Neural progenitor cell (in vitro differentiated cells): ENCODE results near the gene DCAF8. TPM values are rescaled to one million over a fixed set of nuclear protein-coding genes. Genes with fewer than 3 reads are reported as not detected.

Experiments
- DNase-seq: peaks from one replicate; pipeline ENCODE4 v3.0.0-alpha.2; 2016; ENCODE audit warnings: low spot score
- H2AFZ ChIP-seq: fragments of 200-600 bp; sonication (generic); replicated peaks from 2 replicates; pipeline ENCODE4 v1.6.1; 2016; ENCODE audit warnings: antibody characterized with exemption
- H3F3A ChIP-seq: fragments of 200-600 bp; sonication (generic); 2 replicates; pipeline ENCODE4 v1.6.1; 2016; ENCODE audit warnings: antibody characterized with exemption, low read depth
- H3K27ac ChIP-seq: fragments of 200-600 bp; sonication (generic); 2 replicates; pipeline ENCODE4 v1.5.1; 2016; ENCODE audit warnings: mild to moderate bottlenecking
- H3K27me3 ChIP-seq: fragments of 200-600 bp; sonication (generic); 2 replicates; pipeline ENCODE4 v1.6.1; 2016; ENCODE audit warnings: mild to moderate bottlenecking, moderate library complexity
- H3K36me3 ChIP-seq: fragments of 200-600 bp; sonication (generic); 2 replicates; pipeline ENCODE4 v1.5.1; 2016
- H3K4me1 ChIP-seq: fragments of 200-600 bp; sonication (generic); 2 replicates; pipeline ENCODE4 v1.6.1; 2016; ENCODE audit warnings: mixed run types
- H3K4me2 ChIP-seq: fragments of 200-600 bp; sonication (generic); 2 replicates; pipeline ENCODE4 v1.6.1; 2016
- H3K4me3 ChIP-seq: fragments of 200-600 bp; sonication (generic); 2 replicates; pipeline ENCODE4 v1.5.1; 2016
- H3K79me2 ChIP-seq: fragments of 200-600 bp; sonication (generic); 2 replicates; pipeline ENCODE4 v1.6.1; 2016; ENCODE audit warnings: low read depth
- H3K9ac ChIP-seq: fragments of 200-600 bp; sonication (generic); 2 replicates; pipeline ENCODE4 v1.6.1; 2016
- H3K9me3 ChIP-seq: fragments of 200-600 bp; sonication (generic); 2 replicates; pipeline ENCODE4 v1.5.1; 2016; ENCODE audit warnings: low read depth
- H4K20me1 ChIP-seq: fragments of 200-600 bp; sonication (generic); 2 replicates; pipeline ENCODE4 v1.6.1; 2016; ENCODE audit warnings: low read depth
- H3K27ac Mint-ChIP-seq: 3 replicates; pipeline ENCODE4 v1.8.0; 2021; ENCODE audit warnings: mixed read lengths
- H3K27me3 Mint-ChIP-seq: 2 replicates; pipeline ENCODE4 v1.8.0; 2022; ENCODE audit warnings: low read depth, mild to moderate bottlenecking, inconsistent platforms, moderate library complexity, mixed read lengths; ENCODE audit not compliant: insufficient read depth
- H3K36me3 Mint-ChIP-seq: 3 replicates; pipeline ENCODE4 v1.8.0; 2021; ENCODE audit warnings: mixed read lengths
- H3K4me1 Mint-ChIP-seq: 3 replicates; pipeline ENCODE4 v1.8.0; 2021; ENCODE audit warnings: mixed read lengths
- H3K4me3 Mint-ChIP-seq: 3 replicates; pipeline ENCODE4 v1.8.0; 2021; ENCODE audit warnings: mild to moderate bottlenecking, moderate library complexity, mixed read lengths
- H3K9me3 Mint-ChIP-seq: 3 replicates; pipeline ENCODE4 v1.8.0; 2020; ENCODE audit warnings: mixed read lengths
- CTCF ChIP-seq: fragments of 200-600 bp; sonication (generic); IDR thresholded peaks from 2 replicates; pipeline ENCODE4 v1.5.1; 2017; ENCODE audit warnings: antibody characterized with exemption, mild to moderate bottlenecking
- EZH2 ChIP-seq: fragments of 200-600 bp; sonication (generic); IDR thresholded peaks from 2 replicates; pipeline ENCODE4 v1.6.1; 2017; ENCODE audit warnings: antibody characterized with exemption, mild to moderate bottlenecking, moderate library complexity
- EZH2phosphoT487 ChIP-seq: fragments of 200-600 bp; sonication (generic); IDR thresholded peaks from 2 replicates; pipeline ENCODE4 v1.6.1; 2017; ENCODE audit warnings: antibody characterized with exemption
- total RNA-seq: library from RNA; depleted of rRNA; stranded (reverse); fragments of >200 nt; gene quantifications from 2 replicates; pipeline ENCODE4 v1.2.3, GENCODE V29; 2015; ENCODE audit warnings: low replicate concordance

Gene DCAF8
- total RNA-seq, 1 donor from 2014 or later: 105 TPM

GRCh38 chr1:160227561-160227960 is 34.8 kb downstream of the DCAF8 start:
- Histone ChIP-seq H3F3A (peaks cover under 1% of the 10 kb centered on the region), H3K4me3 (no peak overlapping the region), H4K20me1 (no peaks in the 10 kb centered on the region), H3K27me3 (no peaks in the 10 kb centered on the region), H2AFZ (no peak overlapping the region), H3K9me3 (no peaks in the 10 kb centered on the region), H3K4me2 (no peak overlapping the region), H3K4me1 (no peaks in the 10 kb centered on the region), H3K36me3 (peaks cover 18% of the 10 kb centered on the region), H3K27ac (no peak overlapping the region), H3K79me2 (no peaks in the 10 kb centered on the region), H3K9ac (no peak overlapping the region)
- H3K36me3 Mint-ChIP-seq: peaks cover 32% of the 10 kb centered on the region
- no peaks in the 10 kb centered on the region for H3K27me3 Mint-ChIP-seq
- TF ChIP-seq EZH2phosphoT487 (no peak), CTCF (no peak), EZH2 (no peak)
- no peaks in the 10 kb centered on the region for H3K9me3 Mint-ChIP-seq
- H3K4me1 Mint-ChIP-seq: no peaks in the 10 kb centered on the region
- H3K4me3 Mint-ChIP-seq: no peak overlapping the region
- no peak for DNase-seq
- H3K27ac Mint-ChIP-seq: no peak overlapping the region

- Histone ChIP-seq H3K9ac (no peak overlapping the region), H3K36me3 (peaks cover 18% of the 10 kb centered on the region), H3K4me1 (no peaks in the 10 kb centered on the region), H3K4me2 (no peak overlapping the region), H3K27me3 (no peaks in the 10 kb centered on the region), H2AFZ (no peak overlapping the region), H3F3A (peaks cover 4% of the 10 kb centered on the region), H3K4me3 (no peak overlapping the region), H3K27ac (no peak overlapping the region), H4K20me1 (no peaks in the 10 kb centered on the region), H3K9me3 (no peaks in the 10 kb centered on the region), H3K79me2 (no peaks in the 10 kb centered on the region)
- DNase-seq: no peak
- Mint-ChIP-seq H3K9me3 (no peaks in the 10 kb centered on the region), H3K36me3 (peaks cover 37% of the 10 kb centered on the region), H3K4me1 (no peaks in the 10 kb centered on the region), H3K27ac (no peak overlapping the region), H3K4me3 (no peak overlapping the region), H3K27me3 (no peaks in the 10 kb centered on the region)
- TF ChIP-seq EZH2 (no peak), CTCF (no peak), EZH2phosphoT487 (no peak)
Observed at GRCh38 chr1:160227034-160227433, 35.3 kb downstream of the DCAF8 start.

GRCh38 chr1:160226623-160227022 is 35.7 kb downstream of the DCAF8 start:
- no peak for TF ChIP-seq CTCF
- TF ChIP-seq EZH2: no peak
- no peak for TF ChIP-seq EZH2phosphoT487
- no peaks in the 10 kb centered on the region for H3K9me3 Mint-ChIP-seq
- H2AFZ ChIP-seq: no peak overlapping the region
- no peak overlapping the region for H3K4me3 Mint-ChIP-seq
- DNase-seq: no peak
- no peaks in the 10 kb centered on the region for H3K4me1 Mint-ChIP-seq
- H3K79me2 ChIP-seq: no peaks in the 10 kb centered on the region
- peaks cover 41% of the 10 kb centered on the region for H3K36me3 Mint-ChIP-seq
- no peak overlapping the region for H3K9ac ChIP-seq
- no peaks in the 10 kb centered on the region for H3K27me3 Mint-ChIP-seq
- H4K20me1 ChIP-seq: no peaks in the 10 kb centered on the region
- H3K27ac Mint-ChIP-seq: no peak overlapping the region
- no peaks in the 10 kb centered on the region for H3K4me1 ChIP-seq
- H3K27ac ChIP-seq: no peak overlapping the region
- H3K36me3 ChIP-seq: peaks cover 18% of the 10 kb centered on the region
- no peaks in the 10 kb centered on the region for H3K9me3 ChIP-seq
- H3K27me3 ChIP-seq: no peaks in the 10 kb centered on the region
- H3F3A ChIP-seq: peaks cover 4% of the 10 kb centered on the region
- H3K4me3 ChIP-seq: no peak overlapping the region
- no peak overlapping the region for H3K4me2 ChIP-seq

GRCh38 chr1:160225345-160225744 is 37.0 kb downstream of the DCAF8 start:
- Histone ChIP-seq H3K4me1 (peaks cover 6% of the 10 kb centered on the region), H3K79me2 (no peaks in the 10 kb centered on the region), H3F3A (peaks cover 15% of the 10 kb centered on the region), H3K9me3 (no peaks in the 10 kb centered on the region), H2AFZ (no peak overlapping the region), H3K27ac (no peak overlapping the region), H3K4me3 (no peak overlapping the region), H3K9ac (no peak overlapping the region), H3K27me3 (no peaks in the 10 kb centered on the region), H4K20me1 (peaks cover 7% of the 10 kb centered on the region), H3K4me2 (no peak overlapping the region), H3K36me3 (peaks cover 8% of the 10 kb centered on the region)
- no peak overlapping the region for H3K27ac Mint-ChIP-seq
- no peak for DNase-seq
- peaks cover 6% of the 10 kb centered on the region for H3K4me1 Mint-ChIP-seq
- TF ChIP-seq CTCF (no peak), EZH2 (no peak), EZH2phosphoT487 (no peak)
- peaks cover 45% of the 10 kb centered on the region for H3K36me3 Mint-ChIP-seq
- no peaks in the 10 kb centered on the region for H3K27me3 Mint-ChIP-seq
- no peaks in the 10 kb centered on the region for H3K9me3 Mint-ChIP-seq
- no peak overlapping the region for H3K4me3 Mint-ChIP-seq
